Osteoblast (primary cell): Measurements from ENCODE around the gene CREBL2. TPM values are rescaled to one million over a fixed set of nuclear protein-coding genes. Genes with fewer than 3 reads are reported as not detected.
"Not testable (repeated sequence)": the region's sequence is repeated elsewhere in the genome, so short reads cannot be mapped to it uniquely, and the experiment has no call there.

Source experiments
- DNase-seq: peaks from one replicate; pipeline ENCODE4 v3.0.0; 2011; ENCODE audit warnings: low spot score, mixed read lengths; ENCODE audit not compliant: insufficient read length; ENCODE audit errors: missing footprints
- H2AFZ ChIP-seq: 2 replicates; pipeline ENCODE4 v1.6.0; 2011; ENCODE audit warnings: mild to moderate bottlenecking, low read length
- H3K27ac ChIP-seq: 2 replicates; pipeline ENCODE4 v1.5.1; 2011; ENCODE audit warnings: mild to moderate bottlenecking, low read depth, low read length, moderate library complexity
- H3K27me3 ChIP-seq: 2 replicates; pipeline ENCODE4 v1.6.0; 2012; ENCODE audit warnings: mild to moderate bottlenecking, control low read depth, inconsistent platforms, low read length, moderate library complexity; ENCODE audit not compliant: insufficient read depth
- H3K36me3 ChIP-seq: 2 replicates; pipeline ENCODE4 v1.5.1; 2011; ENCODE audit warnings: mild to moderate bottlenecking, low read length, control low read depth, moderate library complexity; ENCODE audit not compliant: insufficient read depth
- H3K4me1 ChIP-seq: 2 replicates; pipeline ENCODE4 v1.5.1; 2011; ENCODE audit warnings: mild to moderate bottlenecking, low read length, control low read depth, moderate library complexity; ENCODE audit not compliant: insufficient read depth
- H3K4me2 ChIP-seq: 2 replicates; pipeline ENCODE4 v1.6.0; 2011; ENCODE audit warnings: mild to moderate bottlenecking, low read length; ENCODE audit not compliant: insufficient read depth
- H3K4me3 ChIP-seq: fragments of 200-600 bp; sonication (generic); 3 replicates; pipeline ENCODE4 v1.5.1; 2012; ENCODE audit warnings: mild to moderate bottlenecking, low read length, inconsistent platforms; ENCODE audit not compliant: insufficient read depth
- H3K79me2 ChIP-seq: 2 replicates; pipeline ENCODE4 v1.6.0; 2012; ENCODE audit warnings: mild to moderate bottlenecking, low read length, control low read depth, inconsistent platforms; ENCODE audit not compliant: insufficient read depth
- H3K9me3 ChIP-seq: 2 replicates; pipeline ENCODE4 v1.5.1; 2011; ENCODE audit warnings: low read depth, low read length, control low read depth
- H4K20me1 ChIP-seq: 2 replicates; pipeline ENCODE4 v1.6.0; 2012; ENCODE audit warnings: mild to moderate bottlenecking, low read length, control low read depth; ENCODE audit not compliant: insufficient read depth
- total RNA-seq: library from RNA; depleted of rRNA; stranded (reverse); fragments of >200 nt; gene quantifications from 2 replicates; pipeline ENCODE4 v1.2.3, GENCODE V29; 2012
- TF ChIP-seq, protein P1 (sequence below): IDR thresholded peaks from 2 replicates; pipeline ENCODE4 v1.5.1; 2011; ENCODE audit warnings: mild to moderate bottlenecking, low read depth, low read length, moderate library complexity; ENCODE audit errors: extremely low read depth

CREBL2 gene
- total RNA-seq, 1 donor = 47.0 TPM

DNA sequence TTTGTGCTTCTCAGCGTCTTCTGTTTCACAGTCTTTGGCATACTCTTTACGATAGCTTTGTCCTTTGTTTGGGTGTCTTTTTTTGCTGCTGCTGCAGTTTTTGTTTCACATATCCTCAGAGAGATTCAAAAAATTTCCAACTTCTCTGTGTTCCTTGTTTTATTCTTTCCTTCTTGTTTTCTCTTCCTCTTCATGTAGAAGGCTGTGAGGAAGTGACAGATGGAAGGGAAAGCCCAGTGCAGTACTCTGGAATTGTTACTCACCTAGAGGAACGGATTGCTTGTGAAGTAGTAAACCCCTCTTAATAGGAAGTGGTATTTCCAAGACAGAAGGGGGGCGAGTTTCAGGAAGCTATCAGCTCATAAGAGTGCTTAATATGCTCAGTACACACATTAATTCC, 1.7 kb downstream of the CREBL2 start:
- H4K20me1 ChIP-seq = no peaks in the 10 kb centered on the region
- DNase-seq = no peak
- H3K9me3 ChIP-seq = no peaks in the 10 kb centered on the region
- H3K27me3 ChIP-seq = no peaks in the 10 kb centered on the region
- TF ChIP-seq, protein P1, sequence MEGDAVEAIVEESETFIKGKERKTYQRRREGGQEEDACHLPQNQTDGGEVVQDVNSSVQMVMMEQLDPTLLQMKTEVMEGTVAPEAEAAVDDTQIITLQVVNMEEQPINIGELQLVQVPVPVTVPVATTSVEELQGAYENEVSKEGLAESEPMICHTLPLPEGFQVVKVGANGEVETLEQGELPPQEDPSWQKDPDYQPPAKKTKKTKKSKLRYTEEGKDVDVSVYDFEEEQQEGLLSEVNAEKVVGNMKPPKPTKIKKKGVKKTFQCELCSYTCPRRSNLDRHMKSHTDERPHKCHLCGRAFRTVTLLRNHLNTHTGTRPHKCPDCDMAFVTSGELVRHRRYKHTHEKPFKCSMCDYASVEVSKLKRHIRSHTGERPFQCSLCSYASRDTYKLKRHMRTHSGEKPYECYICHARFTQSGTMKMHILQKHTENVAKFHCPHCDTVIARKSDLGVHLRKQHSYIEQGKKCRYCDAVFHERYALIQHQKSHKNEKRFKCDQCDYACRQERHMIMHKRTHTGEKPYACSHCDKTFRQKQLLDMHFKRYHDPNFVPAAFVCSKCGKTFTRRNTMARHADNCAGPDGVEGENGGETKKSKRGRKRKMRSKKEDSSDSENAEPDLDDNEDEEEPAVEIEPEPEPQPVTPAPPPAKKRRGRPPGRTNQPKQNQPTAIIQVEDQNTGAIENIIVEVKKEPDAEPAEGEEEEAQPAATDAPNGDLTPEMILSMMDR = no peak
- peak overlapping the region; percentile 17 for H2AFZ ChIP-seq
- peak overlapping the region; percentile 92 for H3K4me3 ChIP-seq
- H3K27ac ChIP-seq = no peak overlapping the region
- H3K36me3 ChIP-seq = no peaks in the 10 kb centered on the region
- peaks cover 7% of the 10 kb centered on the region for H3K4me1 ChIP-seq
- peaks cover 36% of the 10 kb centered on the region for H3K79me2 ChIP-seq
- H3K4me2 ChIP-seq = peak overlapping the region; percentile 94

DNA sequence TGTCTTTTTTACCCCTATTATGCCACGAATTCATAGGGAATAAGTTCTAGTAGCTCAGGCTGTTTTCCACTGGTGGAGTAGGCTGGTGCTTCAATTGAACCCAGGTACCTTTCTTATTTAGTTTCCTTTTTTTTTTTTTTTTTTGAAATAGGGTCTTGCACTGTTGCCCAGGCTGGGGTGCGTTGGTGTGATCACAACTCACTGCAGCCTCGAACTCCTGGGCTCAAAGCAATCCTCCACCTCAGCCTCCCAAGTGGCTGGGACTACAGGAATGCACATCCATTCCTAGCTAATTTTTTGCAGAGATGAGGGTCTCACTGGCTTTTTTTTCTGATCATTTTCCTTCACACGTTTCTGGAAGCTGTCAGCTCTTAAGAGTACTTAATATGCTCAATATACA, 2.7 kb downstream of the CREBL2 start:
- peaks cover 36% of the 10 kb centered on the region for H3K79me2 ChIP-seq

DNA sequence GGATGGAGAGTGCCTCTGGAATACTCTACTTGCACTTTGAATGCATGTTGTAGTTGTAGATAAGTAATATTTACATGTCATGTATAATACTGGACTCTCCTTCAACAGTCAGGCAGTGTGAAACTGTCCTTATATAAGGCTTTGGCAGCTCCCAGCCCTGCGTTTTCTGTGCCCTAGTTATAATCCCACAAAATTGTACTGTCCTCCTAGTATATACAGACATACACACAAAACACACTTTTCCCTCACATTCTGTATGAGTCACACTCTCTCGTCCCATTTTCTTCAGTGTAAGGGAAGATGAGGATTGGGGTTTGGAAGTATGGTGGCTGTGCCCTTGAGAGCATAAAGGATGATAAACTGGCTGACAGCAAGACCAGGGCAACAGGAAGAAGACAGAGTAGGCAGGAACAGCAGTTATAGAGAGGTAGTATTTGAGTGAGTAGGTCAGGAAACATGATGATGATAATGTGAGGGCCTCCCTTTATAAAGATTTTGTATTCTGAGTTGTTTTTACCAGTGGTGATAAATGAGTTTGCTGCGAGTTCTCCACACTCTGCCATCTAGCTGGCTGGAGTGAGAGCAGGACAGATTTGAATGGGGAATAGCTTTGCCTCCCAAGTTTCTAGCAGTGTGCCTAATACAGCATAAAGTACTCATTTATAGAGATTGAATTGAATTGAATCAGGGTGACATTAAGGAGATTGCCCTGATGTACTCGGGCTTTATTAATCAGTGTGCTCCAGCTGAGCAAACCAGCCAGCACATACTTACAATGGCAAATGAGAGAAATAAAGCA, 5.0 kb downstream of the CREBL2 start:
- Histone ChIP-seq H2AFZ (no peak overlapping the region), H3K79me2 (peaks cover 49% of the 10 kb centered on the region), H4K20me1 (no peaks in the 10 kb centered on the region), H3K27ac (no peak overlapping the region), H3K4me1 (peaks cover 3% of the 10 kb centered on the region), H3K9me3 (no peaks in the 10 kb centered on the region), H3K27me3 (no peaks in the 10 kb centered on the region), H3K36me3 (no peaks in the 10 kb centered on the region), H3K4me3 (no peak overlapping the region), H3K4me2 (no peak overlapping the region)
- TF ChIP-seq, protein P1 = no peak
- peak; percentile 72 for DNase-seq

More for the DNA sequence above, 2.7 kb downstream of the CREBL2 start:
- Histone ChIP-seq H4K20me1 (no peaks in the 10 kb centered on the region), H3K4me2 (no peak overlapping the region), H3K4me1 (peaks cover 7% of the 10 kb centered on the region), H3K36me3 (no peaks in the 10 kb centered on the region), H3K9me3 (no peaks in the 10 kb centered on the region), H2AFZ (no peak overlapping the region), H3K27me3 (no peaks in the 10 kb centered on the region), H3K27ac (no peak overlapping the region), H3K4me3 (no peak overlapping the region)
- TF ChIP-seq, protein P1 = no peak
- no peak for DNase-seq

DNA sequence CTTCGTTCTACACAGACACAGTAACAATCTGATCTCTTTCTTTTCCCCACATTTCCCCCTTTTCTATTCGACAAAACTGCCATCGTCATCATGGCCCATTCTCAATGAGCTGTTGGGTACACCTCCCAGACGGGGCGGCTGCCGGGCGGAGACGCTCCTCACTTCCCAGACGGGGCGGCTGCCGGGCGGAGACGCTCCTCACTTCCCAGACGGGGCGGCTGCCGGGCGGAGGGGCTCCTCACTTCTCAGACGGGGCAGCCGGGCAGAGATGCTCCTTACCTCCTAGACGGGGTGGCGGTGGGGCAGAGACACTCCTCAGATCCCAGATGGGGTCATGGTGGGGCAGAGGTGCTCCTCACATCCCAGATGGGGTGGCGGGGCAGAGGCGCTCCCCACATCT, 6.4 kb downstream of the CREBL2 start:
- H3K4me3 ChIP-seq, H3K36me3 ChIP-seq, H3K9me3 ChIP-seq, H2AFZ ChIP-seq, DNase-seq, H3K4me2 ChIP-seq, H3K27me3 ChIP-seq, H3K27ac ChIP-seq, H4K20me1 ChIP-seq, H3K4me1 ChIP-seq: not testable (repeated sequence)
- peaks cover 45% of the 10 kb centered on the region for H3K79me2 ChIP-seq
